Jurkat, Clone E6-1 (cell line): ENCODE results near the gene LILRA5.
"Not testable (repeated sequence)": the region's sequence is repeated elsewhere in the genome, so short reads cannot be mapped to it uniquely, and the experiment has no call there.

ENCODE experiments used
- DNase-seq: peaks from one replicate; pipeline ENCODE4 v3.0.0-alpha.2; 2011; ENCODE audit warnings: low read depth, low spot score
- H3K4me3 ChIP-seq: 2 replicates; pipeline ENCODE4 v1.5.1; 2011; ENCODE audit warnings: mild to moderate bottlenecking, low read length, control low read depth, moderate library complexity

LILRA5 gene

DNA sequence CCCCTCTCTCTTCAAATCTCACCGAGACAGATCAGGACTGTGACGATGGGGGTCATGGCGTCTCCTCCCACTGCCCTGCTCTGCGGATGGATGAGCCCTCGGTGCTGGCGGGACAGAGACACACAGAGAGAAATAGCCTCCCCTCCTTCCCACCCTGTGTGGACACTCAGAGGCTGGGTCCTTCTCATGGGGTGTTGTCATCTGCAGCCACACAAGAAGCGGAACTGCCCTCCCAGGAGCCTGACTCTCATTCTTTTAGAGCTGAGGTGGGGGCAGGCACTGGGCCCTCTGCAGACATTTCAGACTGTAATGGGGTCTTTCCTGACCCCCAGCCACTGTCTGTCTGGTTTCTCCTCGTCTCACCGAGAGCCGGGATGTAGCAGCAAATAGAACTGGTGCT, 32.5 kb downstream of the LILRA5 start:
- not testable (repeated sequence) for H3K4me3 ChIP-seq, DNase-seq

DNA sequence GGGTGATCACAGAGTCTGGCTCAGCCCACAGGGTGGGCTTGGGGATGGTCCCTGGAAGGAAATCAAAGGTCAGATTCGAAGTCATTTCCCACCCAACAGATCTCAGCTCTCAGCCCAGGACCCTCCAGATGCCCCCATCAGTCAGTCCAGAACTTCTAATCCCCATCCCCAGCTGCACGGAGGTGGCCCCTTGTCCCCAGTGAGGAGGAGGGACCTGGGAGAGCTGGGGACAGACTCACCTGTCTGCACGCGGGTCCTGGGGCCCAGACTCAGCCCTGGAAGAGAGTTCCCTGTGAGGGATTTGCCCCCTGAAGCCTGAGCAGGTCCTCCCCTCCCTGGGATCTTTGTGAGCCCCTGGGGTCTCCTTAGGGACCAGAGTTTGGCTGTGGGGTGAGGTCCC, 32.9 kb downstream of the LILRA5 start:
- H3K4me3 ChIP-seq, DNase-seq: not testable (repeated sequence)

DNA sequence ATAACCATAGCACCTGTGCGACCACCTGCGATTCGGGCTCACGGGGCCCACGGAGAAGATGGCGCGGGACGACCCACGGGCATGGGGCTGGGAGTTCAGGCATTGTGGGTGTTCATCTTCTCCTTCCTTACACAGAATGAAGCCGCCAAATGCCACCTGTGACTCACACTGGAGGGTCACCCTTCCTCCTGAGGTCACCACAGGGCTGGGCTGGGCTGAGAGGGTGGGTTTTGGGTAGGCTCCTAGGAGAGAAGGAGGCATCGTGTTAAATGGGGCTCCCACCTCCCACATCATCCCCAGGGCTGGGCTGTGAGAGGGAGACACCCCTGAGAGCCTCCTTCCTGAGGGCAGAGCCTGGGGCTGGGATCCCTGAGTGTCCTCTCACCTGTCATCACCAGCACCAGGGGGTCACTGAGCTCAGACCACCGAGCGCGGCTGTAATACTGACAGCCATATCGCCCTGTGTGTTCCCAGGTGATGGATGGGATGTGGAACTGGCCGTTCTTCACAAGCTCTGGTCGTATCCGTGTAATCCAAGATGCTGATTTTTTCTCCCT, 33.5 kb downstream of the LILRA5 start:
- H3K4me3 ChIP-seq = no peak overlapping the region
- no peak for DNase-seq

DNA sequence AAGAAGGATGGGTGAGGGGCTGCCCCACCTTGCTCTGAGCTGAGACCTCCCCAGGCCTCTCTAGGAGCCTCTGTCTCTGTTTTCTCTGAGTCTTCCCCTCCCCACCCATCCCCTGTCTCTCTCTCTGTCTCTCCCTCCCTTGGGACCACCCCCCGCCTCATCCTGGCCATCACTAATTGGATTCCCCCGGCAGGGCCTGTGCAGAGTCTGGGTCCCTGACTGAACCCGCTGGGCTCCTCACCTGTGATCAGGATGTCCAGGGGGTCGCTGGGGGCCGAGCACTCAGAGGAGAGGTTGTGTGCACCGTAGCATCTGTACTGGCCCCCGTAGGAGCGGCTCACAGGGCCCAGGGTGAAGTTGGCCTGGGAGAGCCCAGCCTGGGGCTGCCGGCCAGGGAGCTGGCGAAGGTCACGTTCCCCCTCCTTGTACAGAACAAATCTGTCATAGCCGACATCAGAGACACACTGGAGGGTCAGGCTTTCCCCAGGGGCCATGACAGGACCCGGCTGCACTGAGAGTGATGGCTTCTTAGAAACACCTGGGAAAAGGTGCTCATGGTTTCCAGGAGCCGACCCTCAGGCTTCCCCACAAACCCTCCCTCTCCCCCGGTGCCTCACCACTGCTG, 34.3 kb downstream of the LILRA5 start:
- not testable (repeated sequence) for H3K4me3 ChIP-seq, DNase-seq

DNA sequence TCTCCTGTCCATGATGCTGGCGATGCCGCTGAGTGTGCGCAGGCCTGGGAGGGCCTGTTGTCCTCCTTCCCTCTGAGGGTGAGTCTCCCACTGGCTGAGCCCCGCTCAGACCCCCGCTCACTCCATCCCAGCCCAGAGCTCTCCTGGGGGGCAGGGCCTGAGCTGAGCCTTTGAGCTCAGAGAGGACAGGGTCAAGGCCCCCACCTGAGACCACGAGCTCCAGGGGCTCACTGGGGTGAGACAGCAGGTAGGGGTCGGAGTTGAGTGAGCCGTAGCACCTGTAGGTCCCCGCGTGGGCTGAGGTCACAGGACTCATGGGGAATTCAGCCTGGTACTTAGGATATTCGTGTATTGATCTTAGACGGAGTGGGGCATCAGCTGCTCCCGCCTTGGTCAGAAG, 34.9 kb downstream of the LILRA5 start:
- not testable (repeated sequence) for H3K4me3 ChIP-seq, DNase-seq

DNA sequence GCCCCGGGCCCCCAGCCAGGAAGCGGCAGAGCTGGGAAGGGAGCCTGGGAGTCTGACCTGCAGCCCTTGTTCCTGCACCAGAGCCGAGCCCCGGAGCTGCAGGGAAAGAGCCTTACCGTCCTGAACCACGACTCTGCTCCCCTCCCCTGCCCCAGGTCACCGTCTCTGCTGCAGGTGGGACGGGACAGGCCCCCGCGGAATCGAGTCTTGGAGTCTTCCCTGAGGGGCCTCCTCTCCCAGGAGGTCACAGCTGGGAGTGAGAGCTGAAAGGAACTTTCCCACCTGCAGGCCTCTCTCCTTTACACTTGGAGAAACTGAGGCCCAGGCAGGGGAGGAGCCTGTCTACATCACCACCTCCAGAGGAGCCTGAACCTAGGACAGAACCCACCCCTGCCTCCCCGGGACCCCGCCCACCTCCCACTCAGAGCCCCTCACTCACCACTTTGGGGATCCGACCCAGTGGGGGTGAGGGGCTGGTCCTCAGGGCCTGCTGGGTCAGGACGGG, 35.8 kb downstream of the LILRA5 start:
- DNase-seq, H3K4me3 ChIP-seq: not testable (repeated sequence)

DNA sequence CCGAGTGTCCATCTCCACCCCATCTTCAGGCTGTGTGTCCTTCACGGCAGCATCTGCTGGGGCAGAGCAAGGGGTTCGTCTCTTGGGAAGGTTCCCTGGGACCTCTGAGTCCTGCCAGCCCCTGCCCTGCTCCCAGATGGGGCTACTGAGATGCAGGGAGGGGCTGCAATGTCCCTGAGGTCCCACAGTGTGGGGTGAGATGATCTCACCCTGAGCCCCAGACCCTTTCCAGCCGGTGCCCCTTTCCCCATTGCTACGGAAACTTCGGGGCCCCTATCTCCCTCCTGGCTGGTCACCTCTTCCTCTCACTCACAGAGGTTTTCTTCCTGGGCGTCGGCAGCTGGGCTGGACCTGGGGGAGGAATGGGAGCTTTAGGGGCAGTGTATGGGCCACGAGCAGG, 37.0 kb downstream of the LILRA5 start:
- DNase-seq = no peak
- no peak overlapping the region for H3K4me3 ChIP-seq

DNA sequence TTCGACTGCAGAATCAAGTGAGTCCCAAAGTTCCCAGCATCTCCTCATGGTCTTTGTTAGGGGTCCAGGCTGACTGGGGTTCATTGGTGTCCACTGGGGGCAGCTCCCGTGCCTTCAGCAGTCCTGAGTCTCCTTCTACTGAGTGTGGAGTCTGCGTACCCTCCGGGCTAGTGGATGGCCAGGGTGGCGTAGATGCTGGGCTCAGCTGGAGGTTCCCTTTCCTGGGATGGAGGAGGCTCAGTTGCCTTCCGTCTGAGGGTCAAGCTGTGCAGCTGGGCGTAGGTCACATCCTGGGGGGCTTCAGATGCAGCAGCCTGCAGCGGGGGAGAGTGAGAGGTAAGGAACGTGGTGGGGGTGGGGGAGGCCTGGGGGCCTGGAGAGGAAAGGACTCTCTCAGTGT, 38.5 kb downstream of the LILRA5 start:
- not testable (repeated sequence) for DNase-seq, H3K4me3 ChIP-seq

DNA sequence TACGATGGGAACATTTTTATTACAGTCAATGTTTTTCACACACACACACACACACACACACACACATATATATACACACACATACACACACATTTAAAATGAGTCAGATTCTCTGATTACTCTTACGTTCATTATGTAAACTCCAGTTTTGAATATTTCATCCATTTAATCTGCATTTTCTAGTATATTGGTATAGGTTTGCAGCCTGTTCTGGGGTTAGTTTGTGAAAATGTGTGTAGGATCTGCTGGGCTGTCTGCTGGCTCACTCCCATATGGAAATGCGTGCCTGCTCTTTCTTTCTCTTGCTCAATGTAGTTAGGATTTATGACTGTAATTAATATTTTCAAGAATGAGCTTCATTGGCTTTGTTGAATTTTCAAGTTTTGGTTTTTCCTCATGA, 39.1 kb downstream of the LILRA5 start:
- H3K4me3 ChIP-seq = no peak overlapping the region

DNA sequence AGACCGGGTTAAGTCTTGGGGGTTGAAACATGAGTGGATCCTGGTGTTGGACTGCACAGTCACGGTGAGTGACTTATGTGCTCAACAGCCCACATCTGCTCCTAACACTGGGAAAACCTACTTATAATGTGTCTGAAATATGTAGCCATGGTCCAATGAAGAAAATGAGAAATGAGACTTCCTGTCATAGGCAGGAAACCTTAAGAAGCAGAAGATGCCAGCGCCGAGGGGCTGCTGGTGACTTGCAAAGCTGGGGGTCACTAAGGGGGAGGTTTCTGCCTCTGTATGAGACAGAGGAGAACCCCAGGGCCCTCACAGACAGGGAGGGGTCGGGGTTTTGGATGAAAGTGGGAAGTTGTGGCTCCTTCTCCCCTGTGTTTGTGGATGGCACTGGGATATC, 40.8 kb downstream of the LILRA5 start:
- H3K4me3 ChIP-seq, DNase-seq: not testable (repeated sequence)

More for the DNA sequence above, 39.1 kb downstream of the LILRA5 start:
- no peak for DNase-seq

DNA sequence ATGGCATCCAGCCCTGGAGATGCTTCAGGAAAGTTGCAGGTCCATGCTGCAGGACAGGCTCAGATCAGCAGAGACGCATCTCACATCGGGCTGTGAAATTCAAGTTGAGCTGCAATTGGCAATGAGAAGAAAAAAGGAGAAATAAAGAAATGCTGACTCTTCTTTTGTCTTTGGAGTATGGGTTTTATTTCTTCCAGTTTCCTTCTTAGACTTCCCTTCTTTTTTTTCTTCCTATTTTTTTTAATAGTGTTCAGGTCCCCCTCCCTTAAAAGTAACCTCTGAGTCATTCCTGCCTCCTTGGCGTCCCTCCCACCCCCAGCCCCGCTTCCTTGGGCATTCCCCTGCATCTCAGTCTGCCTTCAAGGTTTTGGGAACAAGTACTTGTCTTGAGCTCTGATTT, 41.4 kb downstream of the LILRA5 start:
- not testable (repeated sequence) for H3K4me3 ChIP-seq, DNase-seq

DNA sequence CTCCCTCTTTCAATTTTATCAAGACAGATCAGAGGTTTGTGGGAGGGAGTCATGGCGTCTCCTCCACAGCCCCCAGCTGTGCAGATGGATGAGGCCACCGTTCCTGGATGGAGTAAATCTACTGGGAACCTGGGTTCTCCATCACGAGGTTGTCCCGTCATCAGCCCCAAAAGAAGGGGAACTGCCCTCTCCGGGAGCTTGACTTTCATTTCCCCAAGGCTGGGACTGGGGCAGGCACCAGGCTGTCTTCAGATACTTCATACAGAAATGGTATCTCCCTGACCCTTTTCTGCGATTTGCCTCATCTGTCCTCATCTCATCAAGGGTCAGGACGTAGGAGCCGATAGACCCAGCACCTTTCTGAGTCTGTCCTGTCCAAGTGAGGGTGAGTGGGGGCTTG, 41.9 kb downstream of the LILRA5 start:
- H3K4me3 ChIP-seq = no peak overlapping the region
- no peak for DNase-seq

DNA sequence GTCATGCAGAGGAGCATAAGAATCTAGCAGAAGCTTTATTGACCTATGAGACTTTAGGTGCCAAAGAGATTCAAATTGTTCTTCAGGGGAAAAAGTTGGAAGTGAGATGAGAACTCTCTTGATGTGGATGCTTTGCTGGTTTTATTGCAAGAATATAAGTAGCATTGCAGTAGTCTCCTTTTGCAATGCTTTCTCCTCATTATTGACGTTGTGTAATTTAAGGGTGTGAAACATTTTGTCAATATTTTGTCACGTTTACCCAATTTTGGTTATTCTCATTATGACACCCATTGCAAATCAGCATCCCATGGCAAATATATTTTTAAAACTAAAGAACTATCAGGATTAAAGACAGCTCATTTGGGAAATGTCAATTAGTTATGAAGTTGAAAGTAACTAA, 44.0 kb downstream of the LILRA5 start:
- DNase-seq = no peak

DNA sequence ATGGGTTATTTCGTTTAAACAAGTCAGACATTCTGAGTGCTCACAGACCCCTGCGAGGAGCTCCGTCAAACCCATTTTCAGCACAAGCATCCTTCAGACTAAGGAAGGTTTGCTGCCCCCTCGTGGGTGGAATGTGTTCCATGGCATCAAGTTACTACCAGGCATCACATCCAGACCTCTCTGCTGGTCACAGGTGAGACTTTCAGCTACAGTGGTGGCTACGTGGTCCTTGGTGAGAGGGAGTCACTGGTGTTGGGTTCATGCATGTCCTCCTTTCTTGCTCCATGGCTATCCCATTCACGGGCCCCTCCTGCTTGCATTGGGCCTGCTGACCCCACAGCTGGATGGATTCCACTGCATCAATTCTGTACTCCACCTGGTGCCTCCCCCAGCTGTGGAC, 46.8 kb downstream of the LILRA5 start:
- peak; percentile 68 for DNase-seq
- H3K4me3 ChIP-seq = no peak overlapping the region

More for the DNA sequence above, 44.0 kb downstream of the LILRA5 start:
- no peak overlapping the region for H3K4me3 ChIP-seq

DNA sequence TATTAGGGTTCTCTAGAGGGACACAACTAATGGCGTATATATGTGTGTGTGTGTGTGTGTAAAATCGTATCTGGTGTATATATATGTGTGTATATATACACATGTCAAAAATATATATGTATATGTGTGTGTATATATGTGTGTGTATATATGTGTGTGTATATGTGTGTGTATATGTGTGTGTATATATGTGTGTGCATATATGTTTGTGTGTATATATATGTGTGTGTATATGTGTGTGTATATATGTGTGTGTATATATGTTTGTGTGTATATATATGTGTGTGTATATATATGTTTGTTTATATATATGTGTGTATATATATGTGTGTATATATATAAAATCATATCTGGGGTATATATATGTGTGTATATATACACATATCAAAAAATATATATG, 50.5 kb downstream of the LILRA5 start:
- no peak overlapping the region for H3K4me3 ChIP-seq
- no peak for DNase-seq

DNA sequence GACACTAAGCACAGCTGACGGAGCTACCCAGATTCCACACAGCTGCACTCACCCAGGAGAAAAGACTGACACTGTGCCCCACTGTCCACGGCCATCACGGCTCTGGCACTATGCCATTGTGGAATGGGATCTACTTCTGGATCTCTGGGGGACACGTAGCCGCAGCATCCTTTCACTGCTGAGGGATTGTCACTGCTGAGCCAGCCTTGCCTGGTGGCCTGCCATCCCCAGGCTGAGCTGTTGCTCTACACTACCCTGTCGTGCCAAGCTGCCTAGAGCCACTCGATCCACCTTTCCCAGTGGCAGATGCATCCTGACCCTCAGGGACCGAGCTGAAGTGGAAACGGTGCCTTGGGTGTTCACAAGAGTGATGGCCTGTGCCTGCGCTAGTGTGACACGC, 50.9 kb downstream of the LILRA5 start:
- H3K4me3 ChIP-seq = no peak overlapping the region
- DNase-seq = no peak

DNA sequence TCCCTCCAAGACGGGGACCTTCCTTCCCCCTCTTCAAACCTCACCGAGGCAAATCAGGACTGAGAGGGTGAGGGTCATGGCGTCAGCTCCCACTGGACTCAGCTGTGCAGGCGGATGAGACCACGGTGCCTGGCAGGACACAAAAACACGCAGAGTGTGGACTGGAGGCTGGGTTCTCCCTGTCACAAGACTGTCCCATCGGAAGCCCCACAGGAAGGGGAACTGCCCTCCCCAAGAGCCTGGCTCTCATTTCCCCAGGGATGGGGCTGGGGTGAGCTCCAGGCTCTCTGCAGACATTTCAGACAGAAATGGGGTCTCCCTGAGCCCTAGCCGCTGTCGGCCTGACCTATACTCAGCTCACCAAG, 55.9 kb downstream of the LILRA5 start, which contains the start of gene LILRB5:
Gene LILRB5 (minus strand): TSS at position 158 of the 365 bp plus-strand sequence. CDS start 80 bp downstream, at position 78.
- DNase-seq = no peak
- H3K4me3 ChIP-seq = no peak within 1 kb of the TSS
